Measurements from ENCODE around the gene GBX1. TPM values are rescaled to one million over a fixed set of nuclear protein-coding genes. Genes with fewer than 3 reads are reported as not detected.

GBX1 gene
- total and polyA plus RNA-seq, 2 donors (not counting 3 experiments of a cell fraction or from before 2014, with no cell fraction given), result not detected

- ChIA-PET POLR2A (no interaction called here), CTCF (no interaction called here)
- no peak overlapping the region for H3K27ac ChIP-seq (ENCODE audit: insufficient read depth, low read depth, low read length)
- DNase-seq (ENCODE audit: low read depth, low spot score) (no peak), FAIRE-seq (no peak)
- intact Hi-C loops (cut with micrococcal nuclease), result no loop called here
- H3K4me1 ChIP-seq (ENCODE audit: control insufficient read depth, extremely low read depth, insufficient read depth, low read length), result no peaks in the 10 kb centered on the region
- no peak overlapping the region for H2AFZ ChIP-seq (ENCODE audit: low read depth, low read length)
- no TSS peak for BruUV-seq (replicated peaks)
- H4K20me1 ChIP-seq (replicated peaks; ENCODE audit: control insufficient read depth, extremely low read depth, insufficient read depth, low read length), result no peaks in the 10 kb centered on the region
- no peaks in the 10 kb centered on the region for H3K9me3 ChIP-seq (replicated peaks; ENCODE audit: control insufficient read depth, insufficient read depth, low read length)
- H3K36me3 ChIP-seq (ENCODE audit: control insufficient read depth in 2 of 2, extremely low read depth in 1 of 2, insufficient read depth in 2 of 2, low read length in 2 of 2), result peaks cover 7 to 37% of the 10 kb centered on the region in 2 experiments
- H3K4me2 ChIP-seq (ENCODE audit: insufficient read depth, low read length), result no peak overlapping the region
- dilution Hi-C loops (cut with MboI; ENCODE audit: extremely low pct_ligation_motif_present, low sequenced_read_pairs), result no loop called here
- no peak for TF ChIP-seq MYC (IDR thresholded peaks at IDR 0.05; ENCODE audit: low read depth, low read length)
- TF ChIP-seq JUN (IDR thresholded peaks at IDR 0.05; ENCODE audit: borderline replicate concordance, insufficient read depth, insufficient read length, low read depth), result no peak
- TF ChIP-seq POLR2AphosphoS5 (IDR thresholded peaks at IDR 0.05; ENCODE audit: insufficient read depth, low read depth, low read length), result no peak
- no peak for TF ChIP-seq GATA2 (IDR thresholded peaks at IDR 0.05; ENCODE audit: insufficient read depth, insufficient read length, low read depth, low read length)
- TF ChIP-seq POLR2A (IDR thresholded peaks at IDR 0.05; ENCODE audit: low read depth, low read length), result no peak
- TF ChIP-seq EZH2 (IDR thresholded peaks at IDR 0.05; ENCODE audit: borderline replicate concordance, low read depth, low read length, severe bottlenecking), result no peak
- TF ChIP-seq FOS (IDR thresholded peaks at IDR 0.05; ENCODE audit: borderline replicate concordance, insufficient read depth, low read length), result no peak
- TF ChIP-seq, protein P1, sequence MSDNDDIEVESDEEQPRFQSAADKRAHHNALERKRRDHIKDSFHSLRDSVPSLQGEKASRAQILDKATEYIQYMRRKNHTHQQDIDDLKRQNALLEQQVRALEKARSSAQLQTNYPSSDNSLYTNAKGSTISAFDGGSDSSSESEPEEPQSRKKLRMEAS (IDR thresholded peaks at IDR 0.05; ENCODE audit: insufficient read depth, insufficient read length), result no peak
- no peak for TF ChIP-seq CTCF (IDR thresholded peaks at IDR 0.05; ENCODE audit: extremely low read depth in 1 of 2, insufficient read depth in 1 of 2, low read depth in 1 of 2, low read length in 2 of 2)
- no peak overlapping the region for H3K4me3 ChIP-seq (replicated peaks in 1 of 3; ENCODE audit: insufficient read depth in 1 of 3, low read depth in 1 of 3, low read length in 3 of 3)
- no peaks in the 10 kb centered on the region for H3K79me2 ChIP-seq (ENCODE audit: control insufficient read depth, insufficient read depth, low read length)
- no peaks in the 10 kb centered on the region for H3K9me1 ChIP-seq (replicated peaks; ENCODE audit: control insufficient read depth, extremely low read depth, insufficient read depth, low read length)
- no peaks in the 10 kb centered on the region for H3K27me3 ChIP-seq (ENCODE audit: control insufficient read depth in 2 of 2, insufficient read depth in 2 of 2, low read length in 2 of 2)
- H3K9ac ChIP-seq (replicated peaks; ENCODE audit: extremely low read depth, insufficient read depth, low read length), result no peak overlapping the region
These were observed 47.9 kb upstream of the GBX1 start for GRCh38 chr7:151215396-151215795.

Measured in endothelial cell of umbilical vein (primary cell).